ENCODE results near the gene DLGAP1. TPM values are rescaled to one million over a fixed set of nuclear protein-coding genes. Genes with fewer than 3 reads are reported as not detected.

Gene DLGAP1
- total and polyA plus RNA-seq, 10 of the 15 experiments (the other 5 are each of a cell fraction or from before 2014, with no cell fraction given) = 0.23 to 27.6 (median 1.9) TPM

GRCh38 chr18:3914833-3915610, 540.1 kb downstream of the DLGAP1 start (continued):
- TF ChIP-seq, protein P1, sequence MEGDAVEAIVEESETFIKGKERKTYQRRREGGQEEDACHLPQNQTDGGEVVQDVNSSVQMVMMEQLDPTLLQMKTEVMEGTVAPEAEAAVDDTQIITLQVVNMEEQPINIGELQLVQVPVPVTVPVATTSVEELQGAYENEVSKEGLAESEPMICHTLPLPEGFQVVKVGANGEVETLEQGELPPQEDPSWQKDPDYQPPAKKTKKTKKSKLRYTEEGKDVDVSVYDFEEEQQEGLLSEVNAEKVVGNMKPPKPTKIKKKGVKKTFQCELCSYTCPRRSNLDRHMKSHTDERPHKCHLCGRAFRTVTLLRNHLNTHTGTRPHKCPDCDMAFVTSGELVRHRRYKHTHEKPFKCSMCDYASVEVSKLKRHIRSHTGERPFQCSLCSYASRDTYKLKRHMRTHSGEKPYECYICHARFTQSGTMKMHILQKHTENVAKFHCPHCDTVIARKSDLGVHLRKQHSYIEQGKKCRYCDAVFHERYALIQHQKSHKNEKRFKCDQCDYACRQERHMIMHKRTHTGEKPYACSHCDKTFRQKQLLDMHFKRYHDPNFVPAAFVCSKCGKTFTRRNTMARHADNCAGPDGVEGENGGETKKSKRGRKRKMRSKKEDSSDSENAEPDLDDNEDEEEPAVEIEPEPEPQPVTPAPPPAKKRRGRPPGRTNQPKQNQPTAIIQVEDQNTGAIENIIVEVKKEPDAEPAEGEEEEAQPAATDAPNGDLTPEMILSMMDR (IDR thresholded peaks at IDR 0.05 in 2 of 3, conservative IDR thresholded peaks at IDR 0.05 in 1 of 3; ENCODE audit: control insufficient read depth in 2 of 3, extremely low read depth in 1 of 3, insufficient read depth in 1 of 3, low read depth in 3 of 3, low read length in 3 of 3) = no peak

DNA sequence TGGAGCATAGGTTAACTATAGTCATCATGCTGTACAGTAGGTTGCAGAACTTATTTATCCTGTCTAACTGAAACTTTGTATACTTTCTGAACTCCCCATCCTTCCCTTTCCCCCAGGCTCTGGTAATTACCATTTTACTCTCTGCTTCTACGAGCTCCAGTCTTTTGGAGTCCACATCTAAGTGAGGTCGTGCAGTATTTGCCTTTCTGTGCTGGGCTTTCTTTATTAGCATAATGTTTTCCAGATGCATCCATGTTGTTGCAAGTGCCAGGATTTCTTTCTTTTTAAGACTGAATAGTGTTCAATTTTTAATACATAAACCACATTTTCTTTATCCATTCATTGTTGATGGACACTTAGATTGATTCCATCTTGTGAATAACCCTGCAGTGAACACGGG, 541.0 kb downstream of the DLGAP1 start:
- no TSS peak for BruUV-seq (replicated peaks)
- ChIA-PET POLR2A (interaction anchor here (0.9 to 1.5 kb wide), 2 partner anchors 8 to 32 kb away, joined by 3 to 9 read pairs; no protein-coding TSS in a partner anchor), CTCF (interaction anchor here (0.8 to 2.3 kb wide), 5 partner anchors 10 to 143 kb away, joined by 3 to 6 read pairs (median 3); no protein-coding TSS in a partner anchor), SMC1A (ENCODE audit: uncharacterized antibody, unreplicated experiment) (interaction anchor here (0.8 to 2.9 kb wide), 8 partner anchors 12 to 110 kb away, joined by 3 to 7 read pairs (median 3); no protein-coding TSS in a partner anchor), RAD21 (ENCODE audit: unreplicated experiment) (interaction anchor here (2.1 kb wide), 1 partner anchor 81 kb away, joined by 6 read pairs; no protein-coding TSS in a partner anchor)
- WGBS (ENCODE audit: insufficient coverage, insufficient replicate concordance, low lambda C conversion rate, missing lambda C conversion rate) = 0% methylated on average over 3 of the region's 3 CpGs
- Histone ChIP-seq H3K4me2 (ENCODE audit: control insufficient read depth, insufficient read depth) (no peak overlapping the region), H3K9ac (ENCODE audit: control insufficient read depth, insufficient read depth, low read length) (no peak overlapping the region), H3K4me1 (ENCODE audit: control insufficient read depth, insufficient read depth, low read length) (no peaks in the 10 kb centered on the region), H3K27ac (ENCODE audit: control insufficient read depth, insufficient read depth) (no peak overlapping the region), H3K4me3 (no peak overlapping the region), H4K20me1 (ENCODE audit: control insufficient read depth, insufficient read depth) (no peaks in the 10 kb centered on the region), H3K27me3 (replicated peaks in 1 of 2; ENCODE audit: control insufficient read depth in 2 of 2, insufficient read depth in 2 of 2, low read length in 1 of 2) (no peaks in the 10 kb centered on the region), H3K9me3 (replicated peaks; ENCODE audit: control insufficient read depth, insufficient read depth, low read length) (no peaks in the 10 kb centered on the region), H3K79me2 (ENCODE audit: control insufficient read depth, insufficient read depth, low read length) (no peaks in the 10 kb centered on the region), H3K36me3 (ENCODE audit: control insufficient read depth in 2 of 2, insufficient read depth in 2 of 2, low read length in 1 of 2) (no peaks in the 10 kb centered on the region), H2AFZ (ENCODE audit: control insufficient read depth, low read depth, low read length) (no peak overlapping the region)
- in situ Hi-C loops (cut with MboI) = no loop called here
- TF ChIP-seq SP1 (IDR thresholded peaks at IDR 0.05; ENCODE audit: low read depth, low read length) = no peak
- intact Hi-C loops (cut with micrococcal nuclease; ENCODE audit: unreplicated experiment) = no loop called here
- no peak for ATAC-seq
- FAIRE-seq = no peak
- no peak for DNase-seq (ENCODE audit: low read depth, low spot score)
